ENCODE measurements around the gene IDH1.
"Not testable (repeated sequence)": the region's sequence is repeated elsewhere in the genome, so short reads cannot be mapped to it uniquely, and the experiment has no call there.

- TF ChIP-seq, protein P1, sequence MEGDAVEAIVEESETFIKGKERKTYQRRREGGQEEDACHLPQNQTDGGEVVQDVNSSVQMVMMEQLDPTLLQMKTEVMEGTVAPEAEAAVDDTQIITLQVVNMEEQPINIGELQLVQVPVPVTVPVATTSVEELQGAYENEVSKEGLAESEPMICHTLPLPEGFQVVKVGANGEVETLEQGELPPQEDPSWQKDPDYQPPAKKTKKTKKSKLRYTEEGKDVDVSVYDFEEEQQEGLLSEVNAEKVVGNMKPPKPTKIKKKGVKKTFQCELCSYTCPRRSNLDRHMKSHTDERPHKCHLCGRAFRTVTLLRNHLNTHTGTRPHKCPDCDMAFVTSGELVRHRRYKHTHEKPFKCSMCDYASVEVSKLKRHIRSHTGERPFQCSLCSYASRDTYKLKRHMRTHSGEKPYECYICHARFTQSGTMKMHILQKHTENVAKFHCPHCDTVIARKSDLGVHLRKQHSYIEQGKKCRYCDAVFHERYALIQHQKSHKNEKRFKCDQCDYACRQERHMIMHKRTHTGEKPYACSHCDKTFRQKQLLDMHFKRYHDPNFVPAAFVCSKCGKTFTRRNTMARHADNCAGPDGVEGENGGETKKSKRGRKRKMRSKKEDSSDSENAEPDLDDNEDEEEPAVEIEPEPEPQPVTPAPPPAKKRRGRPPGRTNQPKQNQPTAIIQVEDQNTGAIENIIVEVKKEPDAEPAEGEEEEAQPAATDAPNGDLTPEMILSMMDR (IDR thresholded peaks at IDR 0.05): not testable (repeated sequence)
- not testable (repeated sequence) for TF ChIP-seq POLR2A (IDR thresholded peaks at IDR 0.05)
These were observed 33.0 kb downstream of the IDH1 start for GRCh38 chr2:208221873-208222272.

Data from Peyer's patch (tissue), 4 donors.